ENCODE data around the gene ACY1.

- no peak for TF ChIP-seq CTCF (IDR thresholded peaks at IDR 0.05; ENCODE audit: low read depth, low read length, poor library complexity, severe bottlenecking)
- no peak for TF ChIP-seq EZH2phosphoT487 (IDR thresholded peaks at IDR 0.05; ENCODE audit: borderline replicate concordance, low read length)
Measured at GRCh38 chr3:51950899-51951298, 32.4 kb upstream of the ACY1 start.
